DMS79 treated with DMSO at 0.1 percent for 48 hours (cell line): Measurements from ENCODE around the gene TMEM61.
A peak's percentile ranks its signal among the peaks of the same experiment; 100 is the strongest.

Source experiments
- DNase-seq: peaks from one replicate; lab custom pipeline; 2025; lab: John Stamatoyannopoulos, UW

Gene TMEM61

GRCh38 chr1:54985556-54985955 is 5.1 kb downstream of the TMEM61 start:
- no peak for DNase-seq

- DNase-seq, result no peak
Measured at GRCh38 chr1:54986025-54986424, 5.6 kb downstream of the TMEM61 start.

DNA sequence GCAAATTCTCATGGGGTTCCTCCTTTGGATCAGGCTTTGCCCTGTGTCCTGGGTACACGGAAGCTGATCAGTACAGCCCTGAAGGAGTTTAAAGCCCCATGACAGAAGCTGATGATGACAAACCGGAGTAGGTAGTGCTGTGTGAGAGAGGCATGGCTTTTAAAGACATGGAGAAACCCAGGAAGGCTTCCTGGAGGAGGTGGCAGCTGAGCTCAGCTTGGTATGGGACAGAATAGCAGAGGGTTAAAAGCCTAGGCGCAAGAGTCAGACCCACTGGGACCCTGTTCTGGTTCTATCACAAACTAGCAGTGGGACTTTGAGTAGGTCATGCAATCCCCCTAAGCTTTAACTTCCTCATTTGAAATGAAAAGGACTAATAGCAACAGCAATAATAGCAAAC is 6.1 kb downstream of the TMEM61 start:
- DNase-seq, result no peak

DNA sequence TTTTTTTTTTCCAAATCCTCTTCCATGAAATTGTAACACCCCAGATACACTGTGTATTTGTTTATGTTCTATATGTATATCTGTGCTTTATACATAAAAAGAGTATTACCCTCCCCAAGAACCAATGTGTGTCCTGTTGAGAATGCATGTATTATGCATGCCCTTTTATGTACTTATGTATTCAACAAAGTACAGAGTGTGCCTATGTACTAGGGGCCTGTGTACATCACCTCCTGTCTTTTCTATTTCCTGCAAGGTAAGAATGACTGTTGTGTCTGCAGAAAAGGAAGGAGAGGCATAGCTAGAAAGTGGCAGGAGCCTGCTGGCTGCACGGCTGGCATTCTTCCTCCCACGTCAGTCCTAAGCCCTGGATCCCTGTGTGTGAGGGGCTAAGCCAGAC is 7.0 kb downstream of the TMEM61 start:
- no peak for DNase-seq

DNA sequence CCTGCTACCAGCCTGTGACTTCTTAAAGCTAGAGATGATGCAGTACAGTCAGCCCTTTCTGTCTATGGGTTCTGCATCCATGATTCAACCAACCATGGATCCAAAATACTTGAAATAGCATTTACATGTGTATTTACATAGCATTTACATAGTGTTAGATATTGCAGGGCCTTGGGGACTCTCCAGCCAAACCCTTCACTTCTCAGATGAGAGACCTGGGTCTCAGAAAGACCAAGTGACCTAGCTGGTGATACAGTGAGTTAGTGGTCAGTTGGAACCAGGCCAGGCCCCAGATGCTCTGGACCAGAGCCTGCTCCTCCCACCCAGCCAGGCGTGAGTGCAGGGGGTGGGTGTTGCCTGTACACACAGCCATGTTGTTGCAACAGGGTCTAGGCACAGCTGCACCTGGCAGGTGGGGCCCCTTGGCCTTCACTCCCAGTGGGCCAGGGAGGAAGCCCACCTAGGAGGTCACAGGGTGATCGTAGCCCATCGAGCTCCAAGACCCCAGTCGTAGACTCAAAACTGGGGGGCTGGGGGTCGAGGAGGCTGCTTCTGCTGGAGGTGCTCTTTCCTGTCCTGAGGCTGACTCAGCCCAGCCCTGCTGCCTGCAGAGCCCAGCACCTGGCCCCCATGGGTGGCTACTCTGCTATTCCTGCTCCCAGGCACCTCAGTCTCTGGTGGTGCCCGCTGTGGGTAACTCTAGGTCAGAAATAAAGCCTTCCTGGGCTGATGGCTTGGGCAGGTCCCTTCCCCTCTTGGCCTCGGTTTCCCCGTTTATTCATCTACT is 7.7 kb downstream of the TMEM61 start:
- DNase-seq, result no peak

DNA sequence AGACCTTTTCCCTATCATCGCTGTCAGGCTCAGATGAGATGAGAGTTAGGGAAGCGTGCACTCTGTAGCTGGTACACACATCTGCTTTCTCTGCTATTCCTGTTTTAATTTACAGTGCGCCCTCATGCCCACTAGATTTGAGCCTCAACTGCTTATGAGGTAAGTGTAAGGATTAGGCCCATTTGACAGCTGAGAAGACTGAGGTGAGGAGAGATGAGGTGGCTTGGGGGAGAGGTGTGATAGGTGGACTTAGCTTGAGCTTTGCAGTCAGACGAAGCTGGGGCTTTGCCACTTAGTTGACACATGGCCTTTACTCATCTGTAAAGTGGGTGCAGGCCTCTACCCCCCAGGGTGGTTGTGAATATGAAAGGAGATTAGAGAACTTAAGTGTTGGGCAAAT is 8.5 kb downstream of the TMEM61 start:
- no peak for DNase-seq

GRCh38 chr1:54989473-54989872 is 9.0 kb downstream of the TMEM61 start:
- peak; percentile 44 for DNase-seq

DNA sequence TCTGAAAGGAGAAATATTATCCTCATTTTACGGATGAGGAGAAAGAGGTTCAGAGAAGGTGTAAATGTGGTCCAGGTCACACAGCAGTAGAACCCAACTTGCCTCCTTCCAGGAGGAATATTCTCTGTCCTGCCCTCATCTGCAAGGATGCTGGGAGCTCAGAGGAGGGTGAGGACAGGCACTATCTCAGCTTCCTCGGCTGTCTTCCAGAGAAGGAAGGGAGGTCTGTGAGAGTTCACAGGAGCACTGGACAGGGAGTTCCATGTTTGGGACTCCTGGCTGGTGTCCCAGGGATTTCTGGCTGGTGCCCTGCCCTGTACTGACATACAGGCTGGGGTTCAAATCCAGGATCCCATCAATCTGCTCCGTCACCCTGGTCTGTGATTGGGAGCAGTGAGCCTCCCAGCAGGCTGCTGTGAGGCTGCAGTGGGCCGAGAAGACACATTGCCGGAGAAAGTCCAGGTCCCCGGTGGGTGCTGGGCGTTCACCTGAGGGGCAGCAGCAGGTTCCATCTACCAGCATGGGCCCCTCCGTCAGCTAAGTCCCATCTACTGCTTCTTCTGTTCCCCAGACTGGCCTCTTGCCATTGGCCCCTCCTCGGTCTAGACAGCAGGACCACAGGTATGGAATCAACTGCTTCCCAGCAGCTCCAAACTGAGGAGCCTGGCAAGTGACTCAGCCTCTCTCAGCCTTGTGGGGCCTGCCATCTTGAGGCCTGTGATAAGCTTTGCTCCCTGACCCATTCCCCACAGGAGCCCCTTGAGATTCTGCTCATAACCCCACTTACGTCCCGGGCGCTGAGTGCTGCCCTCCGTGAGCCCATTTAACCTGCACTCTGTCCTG is 9.8 kb downstream of the TMEM61 start:
- no peak for DNase-seq

DNA sequence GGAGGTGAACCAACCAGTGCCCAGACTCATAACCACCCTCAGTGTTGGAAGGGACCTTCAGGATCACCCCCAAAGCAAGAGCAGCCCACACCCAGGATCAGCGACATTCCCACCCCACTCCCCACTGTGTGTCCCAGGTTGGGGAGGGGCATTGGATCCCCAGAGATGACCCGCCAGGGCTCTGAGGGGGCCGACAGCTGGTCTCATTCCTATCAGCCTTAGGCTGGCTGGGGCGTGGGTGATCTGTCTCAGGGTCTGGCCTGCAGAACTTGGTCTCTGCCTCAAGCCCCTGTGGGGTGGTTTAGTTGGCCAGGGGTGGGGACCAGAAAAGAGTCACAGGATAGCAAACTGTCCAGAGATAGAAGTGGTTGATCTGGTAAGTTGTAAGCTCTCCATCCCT is 10.5 kb downstream of the TMEM61 start:
- no peak for DNase-seq

DNA sequence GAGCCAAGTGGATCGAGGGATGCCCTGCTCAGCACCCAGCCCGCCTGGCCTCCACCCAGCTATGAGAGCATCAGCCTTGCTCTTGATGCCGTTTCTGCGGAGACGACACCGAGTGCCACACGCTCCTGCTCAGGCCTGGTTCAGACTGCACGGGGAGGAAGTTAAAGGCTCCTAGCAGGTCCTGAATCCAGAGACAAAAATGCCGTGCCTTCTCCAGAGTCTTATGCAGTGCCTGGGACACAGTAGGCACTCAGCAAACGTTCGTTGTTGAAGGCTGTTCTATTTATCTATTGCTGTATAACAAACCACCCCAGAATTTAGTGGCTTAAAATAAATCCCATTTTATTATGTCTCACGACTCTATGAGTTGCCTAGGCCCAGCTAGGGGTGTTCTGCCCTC is 11.5 kb downstream of the TMEM61 start:
- no peak for DNase-seq

- DNase-seq, result no peak
Measured at GRCh38 chr1:54993140-54993539, 12.7 kb downstream of the TMEM61 start.

DNA sequence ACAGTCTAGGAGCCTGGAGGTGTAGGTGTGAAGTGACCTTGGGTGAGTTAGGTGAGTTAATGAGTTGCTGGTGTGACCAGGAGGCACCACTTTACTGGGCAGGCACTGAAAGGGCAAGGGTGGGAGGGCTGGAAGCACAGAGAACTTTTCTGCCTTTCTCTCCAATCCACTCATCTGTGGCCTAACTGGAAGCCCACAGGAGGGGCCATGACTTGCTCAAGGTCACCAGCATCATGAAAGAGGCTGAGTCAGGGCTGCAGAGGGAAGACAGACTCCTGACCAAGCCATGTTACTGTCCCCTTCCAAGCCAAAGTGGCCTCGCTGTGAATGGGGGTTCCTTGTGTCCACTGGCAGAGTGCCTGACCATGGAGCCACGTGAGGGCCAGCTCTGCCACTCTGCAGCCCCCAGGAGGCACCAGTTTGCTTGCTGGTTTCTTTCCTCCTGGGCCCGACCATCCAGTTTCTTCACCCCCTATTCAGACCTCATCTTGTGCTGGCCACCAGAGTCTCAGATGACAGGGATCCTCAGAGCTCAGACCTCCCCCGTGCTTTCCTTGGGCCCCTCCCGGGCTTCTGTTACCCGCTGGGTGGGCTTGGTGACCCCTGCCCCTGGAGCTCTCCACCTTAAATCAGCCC is 14.0 kb downstream of the TMEM61 start:
- DNase-seq, result no peak

GRCh38 chr1:54995013-54995760 is 14.8 kb downstream of the TMEM61 start:
- no peak for DNase-seq

- DNase-seq, result no peak
Measured at GRCh38 chr1:54995835-54996234, 15.4 kb downstream of the TMEM61 start.

DNA sequence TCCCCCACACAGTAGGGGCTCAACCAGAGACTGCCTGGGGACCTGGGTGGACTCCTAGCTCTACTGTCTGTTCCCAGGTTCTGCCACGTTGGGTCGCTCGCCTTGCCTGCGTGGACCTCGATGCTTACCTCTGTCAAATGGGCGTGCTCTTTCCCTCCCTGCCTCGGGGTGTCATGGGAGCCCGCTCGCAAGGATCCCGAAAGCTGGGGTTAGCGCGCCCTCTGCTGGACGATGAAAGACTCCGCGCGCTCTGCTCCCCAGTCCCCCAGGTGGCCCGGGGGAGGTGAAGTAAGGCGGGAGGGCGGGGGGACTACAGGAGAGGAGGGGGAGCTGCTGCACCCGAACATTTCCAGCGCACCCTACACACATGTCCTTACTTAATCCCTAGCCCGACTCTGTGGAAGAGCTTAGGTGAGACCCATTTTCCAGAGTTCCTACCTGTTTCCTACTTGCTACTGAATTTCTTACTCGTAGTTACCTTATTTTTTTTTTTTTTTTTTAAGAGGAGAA is 16.0 kb downstream of the TMEM61 start:
- DNase-seq, result no peak

GRCh38 chr1:54996869-54997710 is 16.7 kb downstream of the TMEM61 start:
- no peak for DNase-seq

GRCh38 chr1:54997711-54997986 is 17.2 kb downstream of the TMEM61 start:
- DNase-seq, result no peak

DNA sequence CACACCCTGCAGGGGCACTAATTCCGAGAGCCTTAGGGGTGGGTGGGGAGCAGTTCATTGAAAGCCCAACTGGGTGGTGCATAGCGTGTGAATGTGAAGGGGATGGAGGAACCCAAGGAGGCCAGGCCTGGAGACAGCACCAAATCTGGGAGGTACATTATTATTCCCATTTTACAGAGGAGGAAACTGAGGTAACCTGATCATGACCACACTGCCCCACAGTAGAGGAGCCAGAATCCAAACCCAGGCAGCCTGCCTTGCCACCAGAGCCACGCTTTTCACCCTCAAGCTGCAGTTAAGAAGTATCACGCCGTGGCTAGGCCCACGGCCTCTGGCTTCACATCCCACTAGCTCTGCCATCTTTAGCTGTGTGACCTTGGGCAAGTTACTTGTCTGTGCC is 17.7 kb downstream of the TMEM61 start:
- no peak for DNase-seq

DNA sequence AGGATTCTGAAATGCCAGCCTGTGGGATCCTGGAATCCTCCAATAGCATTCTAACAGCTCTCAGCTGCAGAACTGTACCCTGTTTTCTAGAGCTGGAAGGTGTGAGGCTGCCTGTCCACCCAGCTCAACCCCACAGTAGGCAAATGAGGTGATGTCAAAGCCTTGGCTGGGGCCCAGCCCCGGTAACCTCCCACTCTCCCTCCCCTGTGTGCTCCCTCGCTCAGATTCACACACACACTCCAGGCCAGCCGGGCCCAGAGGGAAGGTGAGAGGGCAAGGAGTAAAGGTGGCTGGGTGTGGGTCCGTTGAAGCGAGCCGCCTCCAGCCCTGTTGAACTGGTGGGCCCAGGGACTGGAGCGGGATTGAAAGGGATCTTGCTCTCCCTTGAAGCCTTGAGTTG is 18.2 kb downstream of the TMEM61 start, which contains the start of gene BSND:
Gene BSND, plus strand, starts transcription at position 257 of the 400 bp plus-strand sequence. CDS start 254 bp downstream, outside the sequence.
- DNase-seq, result no peak

DNA sequence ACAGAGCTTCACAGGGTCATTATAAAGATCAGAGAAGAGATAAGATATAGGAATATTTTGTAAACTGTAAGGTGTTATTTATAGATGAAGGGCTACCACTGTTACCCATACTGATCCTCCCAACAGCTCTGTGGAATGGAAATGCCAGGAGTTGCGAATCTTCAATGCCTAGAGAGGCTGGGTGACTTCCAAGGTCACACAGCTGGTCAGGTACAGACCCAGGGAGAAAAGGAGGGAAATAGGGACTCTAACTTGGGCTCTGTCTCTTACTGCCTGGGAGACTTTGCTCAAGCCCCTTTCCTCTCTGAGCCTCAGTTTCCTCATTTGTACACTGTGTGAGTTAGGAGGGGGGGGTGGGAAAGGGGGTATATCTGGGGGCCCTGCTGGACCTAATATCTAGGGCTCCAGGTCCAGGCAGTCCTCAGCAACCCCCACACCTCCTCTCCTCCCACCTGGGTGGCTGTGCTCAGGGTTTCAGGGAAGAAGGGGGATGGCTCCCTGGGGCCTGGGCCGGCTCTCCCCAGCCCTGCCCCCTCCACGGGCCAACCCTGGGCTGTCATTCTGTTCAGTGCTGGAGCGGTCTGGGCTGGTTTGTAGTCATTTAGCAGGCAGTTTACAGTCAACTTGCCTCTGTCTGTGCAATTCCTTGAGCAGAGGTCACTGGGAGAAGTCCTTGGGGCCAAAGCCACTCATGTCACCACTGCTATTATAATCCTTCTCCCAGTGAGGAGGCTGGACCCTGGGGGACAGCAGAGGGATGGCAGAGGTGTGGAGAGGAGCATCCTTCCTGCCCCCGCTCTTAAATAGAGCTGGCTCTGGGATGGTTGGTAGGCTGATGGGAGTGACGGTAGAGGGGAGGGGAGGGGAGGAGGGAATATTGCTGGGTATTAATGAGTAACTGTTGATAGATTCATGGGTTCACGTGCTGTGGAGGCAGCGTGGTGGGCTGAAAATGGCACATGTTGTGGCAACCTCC is 20.0 kb downstream of the TMEM61 start:
- DNase-seq, result no peak
